Measurements from ENCODE around the gene TMEM238L.

The TMEM238L gene

GRCh38 chr17:10814075-10814474, 10.2 kb upstream of the TMEM238L start:
- Mint-ChIP-seq H3K9me3 (no peaks in the 10 kb centered on the region), H3K4me3 (no peak overlapping the region), H3K4me1 (no peaks in the 10 kb centered on the region), H3K27ac (no peak overlapping the region), H3K27me3 (no peaks in the 10 kb centered on the region)
- no peak for ATAC-seq
- no peak for DNase-seq

- Mint-ChIP-seq H3K27ac (no peak overlapping the region), H3K4me1 (no peaks in the 10 kb centered on the region), H3K27me3 (no peaks in the 10 kb centered on the region), H3K4me3 (no peak overlapping the region), H3K9me3 (no peaks in the 10 kb centered on the region)
- no peak for ATAC-seq
- no peak for DNase-seq
Measured at GRCh38 chr17:10812674-10813073, 8.8 kb upstream of the TMEM238L start.

- H3K27me3 Mint-ChIP-seq: no peaks in the 10 kb centered on the region
- H3K4me1 Mint-ChIP-seq: no peaks in the 10 kb centered on the region
- no peak for DNase-seq
- H3K4me3 Mint-ChIP-seq: no peak overlapping the region
- no peak overlapping the region for H3K27ac Mint-ChIP-seq
- H3K9me3 Mint-ChIP-seq: no peaks in the 10 kb centered on the region
- no peak for ATAC-seq
Measured at GRCh38 chr17:10809605-10810004, 5.7 kb upstream of the TMEM238L start.

- DNase-seq (no peak), ATAC-seq (no peak)
- H3K9me3 Mint-ChIP-seq: no peaks in the 10 kb centered on the region
- no peak overlapping the region for H3K4me3 Mint-ChIP-seq
- no peaks in the 10 kb centered on the region for H3K4me1 Mint-ChIP-seq
- H3K27me3 Mint-ChIP-seq: no peaks in the 10 kb centered on the region
- H3K27ac Mint-ChIP-seq: no peak overlapping the region
Measured at GRCh38 chr17:10807704-10808128, 3.8 kb upstream of the TMEM238L start.

GRCh38 chr17:10806545-10807262, 2.8 kb upstream of the TMEM238L start:
- H3K9me3 Mint-ChIP-seq: no peaks in the 10 kb centered on the region
- DNase-seq (no peak), ATAC-seq (no peak)
- H3K27me3 Mint-ChIP-seq: no peaks in the 10 kb centered on the region
- no peak overlapping the region for H3K4me3 Mint-ChIP-seq
- no peaks in the 10 kb centered on the region for H3K4me1 Mint-ChIP-seq
- H3K27ac Mint-ChIP-seq: no peak overlapping the region

GRCh38 chr17:10805911-10806310, 2.0 kb upstream of the TMEM238L start:
- H3K27me3 Mint-ChIP-seq: no peaks in the 10 kb centered on the region
- no peaks in the 10 kb centered on the region for H3K9me3 Mint-ChIP-seq
- H3K27ac Mint-ChIP-seq: no peak overlapping the region
- H3K4me3 Mint-ChIP-seq: no peak overlapping the region
- DNase-seq: no peak
- no peaks in the 10 kb centered on the region for H3K4me1 Mint-ChIP-seq
- no peak for ATAC-seq

GRCh38 chr17:10804546-10804945, 647 bp upstream of the TMEM238L start:
- H3K27me3 Mint-ChIP-seq: no peaks in the 10 kb centered on the region
- peak overlapping the region in 1 of 2 donors; percentile 80 for H3K27ac Mint-ChIP-seq
- H3K9me3 Mint-ChIP-seq: no peaks in the 10 kb centered on the region
- ATAC-seq (no peak), DNase-seq (no peak)
- no peaks in the 10 kb centered on the region for H3K4me1 Mint-ChIP-seq
- H3K4me3 Mint-ChIP-seq: no peak overlapping the region

GRCh38 chr17:10803350-10803749, 549 bp downstream of the TMEM238L start:
- no peak overlapping the region for H3K4me3 Mint-ChIP-seq
- DNase-seq (no peak), ATAC-seq (no peak)
- H3K27ac Mint-ChIP-seq: no peak overlapping the region
- no peaks in the 10 kb centered on the region for H3K27me3 Mint-ChIP-seq
- no peaks in the 10 kb centered on the region for H3K9me3 Mint-ChIP-seq
- H3K4me1 Mint-ChIP-seq: no peaks in the 10 kb centered on the region

GRCh38 chr17:10802496-10803284, 1.2 kb downstream of the TMEM238L start:
- H3K9me3 Mint-ChIP-seq: no peaks in the 10 kb centered on the region
- H3K27me3 Mint-ChIP-seq: no peaks in the 10 kb centered on the region
- no peaks in the 10 kb centered on the region for H3K4me1 Mint-ChIP-seq
- no peak overlapping the region for H3K27ac Mint-ChIP-seq
- ATAC-seq (no peak), DNase-seq (no peak)
- H3K4me3 Mint-ChIP-seq: no peak overlapping the region

- Mint-ChIP-seq H3K27me3 (no peaks in the 10 kb centered on the region), H3K4me3 (no peak overlapping the region), H3K27ac (no peak overlapping the region), H3K9me3 (no peaks in the 10 kb centered on the region), H3K4me1 (no peaks in the 10 kb centered on the region)
- DNase-seq: no peak
- no peak for ATAC-seq
Measured at GRCh38 chr17:10799407-10799806, 4.5 kb downstream of the TMEM238L start.

- H3K4me3 Mint-ChIP-seq: no peak overlapping the region
- no peaks in the 10 kb centered on the region for H3K4me1 Mint-ChIP-seq
- H3K9me3 Mint-ChIP-seq: no peaks in the 10 kb centered on the region
- DNase-seq (no peak), ATAC-seq (no peak)
- H3K27me3 Mint-ChIP-seq: no peaks in the 10 kb centered on the region
- H3K27ac Mint-ChIP-seq: no peak overlapping the region
Measured at GRCh38 chr17:10798910-10799309, 5.0 kb downstream of the TMEM238L start.

GRCh38 chr17:10798332-10798749, 5.6 kb downstream of the TMEM238L start:
- DNase-seq (no peak), ATAC-seq (no peak)
- Mint-ChIP-seq H3K27ac (no peak overlapping the region), H3K4me3 (no peak overlapping the region), H3K27me3 (no peaks in the 10 kb centered on the region), H3K9me3 (no peaks in the 10 kb centered on the region), H3K4me1 (no peaks in the 10 kb centered on the region)

- Mint-ChIP-seq H3K4me1 (no peaks in the 10 kb centered on the region), H3K27ac (no peak overlapping the region), H3K4me3 (no peak overlapping the region), H3K9me3 (no peaks in the 10 kb centered on the region), H3K27me3 (no peaks in the 10 kb centered on the region)
- ATAC-seq (no peak), DNase-seq (no peak)
Measured at GRCh38 chr17:10797476-10798328, 6.2 kb downstream of the TMEM238L start.

- H3K4me1 Mint-ChIP-seq: peaks cover 7% of the 10 kb centered on the region
- no peak overlapping the region for H3K4me3 Mint-ChIP-seq
- no peaks in the 10 kb centered on the region for H3K9me3 Mint-ChIP-seq
- ATAC-seq: no peak
- no peak overlapping the region for H3K27ac Mint-ChIP-seq
- no peak for DNase-seq
- no peaks in the 10 kb centered on the region for H3K27me3 Mint-ChIP-seq
Measured at GRCh38 chr17:10793816-10794215, 10.1 kb downstream of the TMEM238L start.

GRCh38 chr17:10793256-10793655, 10.6 kb downstream of the TMEM238L start:
- Mint-ChIP-seq H3K4me3 (no peak overlapping the region), H3K9me3 (no peaks in the 10 kb centered on the region)
- no peak for DNase-seq

GRCh38 chr17:10792151-10792550, 11.7 kb downstream of the TMEM238L start:
- Mint-ChIP-seq H3K4me3 (no peak overlapping the region), H3K9me3 (no peaks in the 10 kb centered on the region), H3K27ac (peak overlapping the region in 1 of 2 donors; percentile 35), H3K4me1 (peaks cover 7% of the 10 kb centered on the region), H3K27me3 (no peaks in the 10 kb centered on the region)
- DNase-seq (peak; percentile 9 to 35), ATAC-seq (peak; percentile 91)

More at GRCh38 chr17:10793256-10793655, 10.6 kb downstream of the TMEM238L start:
- H3K27me3 Mint-ChIP-seq: no peaks in the 10 kb centered on the region
- no peak for ATAC-seq
- peaks cover 7% of the 10 kb centered on the region for H3K4me1 Mint-ChIP-seq
- no peak overlapping the region for H3K27ac Mint-ChIP-seq

Measured in stimulated activated naive CD8-positive, alpha-beta T cell treated with anti-CD3 and anti-CD28 coated beads, Interleukin-15, amount 100 ng/mL, for 72 hours (primary cell).